ENCODE measurements around the gene NDUFA6.
"Not testable (repeated sequence)": the region's sequence is repeated elsewhere in the genome, so short reads cannot be mapped to it uniquely, and the experiment has no call there.

- not testable (repeated sequence) for TF ChIP-seq EZH2phosphoT487 (IDR thresholded peaks at IDR 0.05; ENCODE audit: borderline replicate concordance, low read length); CTCF (conservative IDR thresholded peaks at IDR 0.05; ENCODE audit: low read depth, low read length); EZH2 (IDR thresholded peaks at IDR 0.05; ENCODE audit: low read length, unreplicated experiment)
These were observed 40.3 kb upstream of the NDUFA6 start, which contains the start of gene CYP2D6 for GRCh38 chr22:42130639-42131431.

Data from PC-3 (cell line).